Right forelimb (tissue), 1 donor: ENCODE data around the gene MYEOV.

Experiments used
- DNase-seq: peaks from one replicate; pipeline ENCODE4 v3.0.0-alpha.2; 2018

Gene MYEOV

DNA sequence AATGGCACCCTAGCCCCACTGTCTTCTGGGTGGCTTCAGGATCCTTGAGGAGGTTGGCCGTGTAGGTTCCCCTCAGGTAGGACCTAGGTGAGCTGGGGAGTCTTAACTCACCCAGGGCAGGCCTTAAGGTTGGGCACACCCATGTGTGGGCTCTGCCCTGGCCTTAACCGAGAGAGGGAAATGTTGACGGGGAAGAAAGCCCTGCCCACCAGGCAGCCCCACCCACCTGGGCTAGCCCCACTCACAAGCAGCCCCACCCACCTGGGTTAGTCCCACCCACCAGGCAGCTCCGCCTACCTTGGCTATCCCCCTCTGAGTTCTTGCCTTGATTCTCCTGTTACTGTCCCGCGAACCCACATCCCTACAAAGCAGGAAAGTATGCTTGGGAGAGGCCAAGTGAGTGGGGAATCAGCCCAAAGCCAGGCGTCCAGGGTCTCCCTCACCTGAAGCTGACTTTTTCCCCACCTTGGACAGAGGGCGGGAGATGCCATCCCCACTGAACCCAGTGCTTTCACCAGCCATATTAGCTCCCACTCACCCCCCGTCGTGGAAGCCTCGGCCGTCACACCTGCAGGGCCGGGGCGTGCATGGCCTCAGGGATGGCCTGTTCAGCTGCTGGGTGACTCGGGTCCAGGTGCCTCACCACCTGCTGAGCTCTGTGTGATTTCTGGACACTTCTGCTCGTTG is at the start of gene MYEOV:
Gene MYEOV (plus strand): TSS at position 337 of the 687 bp plus-strand sequence. CDS start 1,200 bp downstream, outside the sequence.
- no peak for DNase-seq

DNA sequence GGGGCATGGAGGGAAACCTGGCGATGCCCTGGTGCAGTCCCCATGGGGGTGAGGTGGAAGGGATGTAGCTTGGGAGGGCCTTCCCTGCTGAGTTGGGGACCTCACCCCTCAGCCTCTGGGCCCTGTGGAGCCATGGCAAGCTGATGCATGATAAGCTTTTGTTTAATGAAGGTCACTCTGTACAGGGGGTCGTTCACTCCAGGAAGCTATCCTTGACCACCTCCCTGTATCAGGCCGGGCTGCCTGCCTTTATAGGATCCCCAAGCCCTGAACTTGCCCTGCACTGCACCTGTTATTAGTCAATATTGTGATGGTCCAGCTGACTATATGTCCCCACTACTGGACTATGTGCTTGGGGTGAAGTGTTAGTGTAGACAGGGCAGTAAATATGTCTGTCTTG is 49.7 kb upstream of the MYEOV start:
- no peak for DNase-seq

DNA sequence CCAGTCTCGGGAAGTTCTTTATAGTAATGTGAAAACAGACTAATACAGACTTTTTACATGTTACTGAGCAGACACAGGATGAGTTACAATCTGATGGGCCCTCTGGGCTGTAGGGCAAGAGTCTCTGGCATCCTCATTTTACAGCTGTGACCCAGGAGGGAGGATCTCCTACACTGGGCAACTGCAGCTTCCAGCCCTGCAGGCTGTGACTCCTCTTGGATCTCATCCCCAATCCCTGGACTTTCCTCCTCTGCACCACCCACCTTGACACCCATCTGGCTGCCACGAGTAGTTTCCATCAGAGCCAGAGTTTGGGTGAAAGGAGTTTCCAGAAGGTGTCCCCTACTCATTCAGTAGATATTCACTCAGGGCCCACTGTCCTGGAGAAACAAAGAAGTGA is 48.9 kb upstream of the MYEOV start:
- DNase-seq: no peak

DNA sequence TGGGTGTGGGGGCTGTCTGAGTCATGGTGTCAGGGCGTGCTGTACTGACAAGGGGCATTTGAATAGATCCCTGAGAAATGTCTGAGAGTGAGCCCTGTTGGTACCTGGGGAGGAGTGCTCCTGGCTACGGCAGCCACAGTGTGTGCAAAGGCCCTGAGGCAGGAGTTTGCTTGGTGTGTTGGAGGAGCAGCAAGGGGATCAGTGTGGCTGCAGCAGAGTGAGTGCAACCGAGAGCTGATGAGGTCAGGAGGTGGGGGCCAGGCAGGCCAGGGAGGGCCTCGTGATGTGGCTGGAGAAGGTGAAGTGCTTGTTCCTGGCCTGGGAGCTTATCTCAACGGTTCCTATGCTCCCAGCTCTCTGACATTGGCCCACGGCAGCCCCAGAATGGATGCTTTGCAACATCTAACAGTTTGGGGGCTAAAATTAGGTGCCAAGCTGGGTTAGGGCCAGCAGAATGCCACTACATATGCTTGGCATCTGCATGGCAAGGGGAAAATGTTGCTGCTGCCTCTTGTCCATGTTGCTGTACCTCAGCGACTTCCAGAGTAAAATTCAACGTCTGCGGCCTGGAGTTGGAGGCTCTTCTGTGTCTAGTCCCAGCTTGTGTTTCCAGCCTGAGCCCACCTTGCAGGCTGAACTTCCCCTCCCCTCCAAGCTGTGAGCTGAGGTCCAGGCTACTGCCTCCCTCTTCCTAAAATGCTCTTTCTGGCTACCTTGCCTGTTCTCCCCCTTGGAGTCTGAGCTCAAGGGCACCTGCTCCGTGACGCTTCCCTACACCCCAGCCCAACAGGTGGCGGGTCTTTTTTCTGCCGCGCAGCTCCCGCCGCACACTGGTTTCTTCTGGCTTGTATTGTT is 48.2 kb upstream of the MYEOV start:
- DNase-seq: no peak

DNA sequence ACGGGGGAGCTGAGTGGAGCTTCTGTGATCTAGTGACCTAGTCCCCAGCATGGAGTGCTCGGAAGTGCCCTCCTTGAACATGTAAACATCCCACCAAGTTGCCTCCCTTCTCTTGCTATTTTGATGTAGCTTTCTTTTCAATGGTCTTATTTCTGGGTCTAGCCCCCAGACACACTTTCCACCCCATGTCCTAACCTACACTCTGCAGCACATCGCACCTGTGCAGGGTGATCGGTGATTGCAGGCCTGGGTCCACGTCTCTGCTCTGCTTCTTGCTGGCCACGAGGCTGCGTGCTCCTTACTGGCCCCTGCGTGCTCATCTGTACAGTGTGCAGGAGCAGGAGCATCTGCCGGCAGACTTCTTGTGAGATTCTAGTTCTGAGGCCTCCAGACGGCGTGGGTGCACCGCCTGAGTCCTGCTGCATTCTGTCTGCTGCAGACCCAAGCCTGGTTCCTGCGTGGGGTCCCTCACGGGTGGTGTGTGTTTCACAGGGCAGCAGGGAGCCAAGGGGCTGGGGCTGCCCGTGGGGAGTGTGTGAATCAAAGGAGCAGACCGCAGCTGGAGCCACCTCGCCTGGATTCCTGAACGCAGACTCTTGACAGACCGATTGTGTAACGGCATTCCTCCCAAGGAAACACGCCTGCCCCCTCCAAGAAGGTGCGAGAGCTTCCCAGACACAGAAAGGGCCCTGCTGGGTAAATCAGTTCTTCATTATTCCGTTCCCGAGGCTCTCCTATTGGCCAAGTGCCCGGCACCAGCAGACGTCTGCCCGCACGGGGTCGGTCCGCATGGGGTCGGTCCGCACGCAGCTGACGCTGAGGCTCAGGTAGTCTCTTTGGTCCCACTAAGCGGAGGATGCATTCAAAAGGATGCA is 44.4 kb upstream of the MYEOV start:
- no peak for DNase-seq

DNA sequence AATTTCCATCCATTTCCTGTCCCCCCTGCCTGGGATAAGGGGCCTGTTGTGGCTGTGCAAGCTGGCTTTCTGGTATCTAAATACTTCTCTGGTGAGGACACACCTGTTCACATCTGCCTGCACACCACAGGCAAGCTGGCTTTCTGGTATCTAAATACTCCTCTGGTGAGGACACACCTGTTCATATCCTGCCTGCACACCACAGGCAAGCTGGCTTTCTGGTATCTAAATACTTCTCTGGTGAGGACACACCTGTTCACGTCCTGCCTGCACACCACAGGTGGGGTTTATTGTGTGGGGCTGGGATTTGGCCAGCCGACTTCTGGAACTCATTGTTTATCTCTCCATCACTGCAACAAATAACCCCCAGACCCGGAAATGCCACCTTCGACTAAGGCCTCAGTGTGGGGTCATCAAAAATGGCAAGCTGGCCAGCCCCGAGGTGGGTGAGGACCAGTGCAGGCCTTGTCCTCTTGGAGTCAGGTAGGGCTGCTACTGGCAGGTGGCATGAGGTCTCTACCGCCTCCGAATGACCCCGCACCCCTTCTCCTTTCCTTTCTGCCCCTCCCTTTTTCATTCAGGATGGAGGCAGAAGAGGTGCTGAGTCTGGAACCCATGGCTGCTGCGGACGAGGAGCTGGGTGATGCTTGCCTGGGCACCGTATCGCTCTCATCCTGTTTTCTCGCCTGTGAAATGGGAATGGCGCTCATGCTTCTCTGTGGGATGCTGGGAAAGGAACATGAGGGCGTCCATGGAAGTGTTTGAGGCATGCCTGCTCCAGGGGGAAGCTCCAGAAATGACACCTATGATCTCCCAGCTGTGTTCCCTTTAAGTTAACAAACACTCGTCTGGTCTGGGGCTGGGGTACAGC is 43.5 kb upstream of the MYEOV start:
- no peak for DNase-seq

DNA sequence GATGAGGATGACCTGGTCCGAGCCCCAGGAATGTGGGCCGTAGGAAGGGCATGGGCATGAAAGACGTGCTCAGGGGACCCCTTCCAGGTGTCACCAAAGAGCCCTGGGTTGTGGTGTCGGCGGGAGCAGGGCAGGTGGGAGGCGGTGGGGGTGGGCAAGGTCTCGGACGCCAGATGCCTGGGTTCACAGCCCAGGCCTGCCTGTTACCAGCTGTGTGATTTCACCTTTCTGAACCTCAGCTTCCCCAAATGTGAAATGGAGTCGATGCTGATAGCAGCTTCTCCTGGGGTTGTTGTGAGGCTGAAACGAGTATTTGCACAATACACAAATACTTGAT is 42.9 kb upstream of the MYEOV start:
- no peak for DNase-seq

DNA sequence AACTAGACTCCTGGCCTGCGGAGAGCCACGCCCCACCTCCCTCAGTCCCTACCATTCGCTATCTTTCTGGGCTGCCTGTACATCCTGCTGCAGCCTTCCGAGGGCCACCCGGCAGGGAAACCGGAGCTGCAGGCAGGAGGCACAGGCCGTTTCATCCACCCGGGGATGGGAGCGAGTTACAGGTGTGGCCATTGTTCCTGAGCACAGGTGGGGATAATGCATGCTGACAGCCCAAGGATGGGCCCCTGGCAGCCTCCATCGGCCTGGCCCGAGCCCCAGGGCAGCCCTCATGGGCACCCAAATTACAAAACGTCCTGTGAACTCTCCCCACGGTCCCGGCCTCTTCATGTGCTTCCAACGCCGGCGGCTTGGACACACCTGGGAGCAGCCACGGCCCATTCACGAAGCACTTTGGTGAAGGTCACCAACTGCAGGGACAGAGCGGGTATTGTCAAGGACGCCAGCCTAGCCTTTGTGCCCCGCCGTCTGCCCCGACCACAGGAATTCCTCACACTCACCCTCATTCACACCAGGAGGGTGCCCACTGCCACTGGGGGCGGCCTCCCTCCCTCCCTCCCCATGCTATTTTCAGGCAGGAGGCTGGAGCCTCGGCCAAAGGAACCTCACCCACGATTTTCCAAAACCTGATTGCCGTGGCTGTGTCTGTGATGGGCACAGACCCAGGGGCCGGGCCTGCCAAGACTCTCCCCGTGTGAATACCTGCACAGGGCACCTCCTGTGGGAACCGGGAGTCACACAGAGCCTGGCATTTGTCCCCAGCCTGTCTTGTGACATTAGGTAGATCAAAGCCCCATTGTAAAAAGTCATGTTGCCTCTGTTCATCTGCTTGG is 42.1 kb upstream of the MYEOV start:
- no peak for DNase-seq

DNA sequence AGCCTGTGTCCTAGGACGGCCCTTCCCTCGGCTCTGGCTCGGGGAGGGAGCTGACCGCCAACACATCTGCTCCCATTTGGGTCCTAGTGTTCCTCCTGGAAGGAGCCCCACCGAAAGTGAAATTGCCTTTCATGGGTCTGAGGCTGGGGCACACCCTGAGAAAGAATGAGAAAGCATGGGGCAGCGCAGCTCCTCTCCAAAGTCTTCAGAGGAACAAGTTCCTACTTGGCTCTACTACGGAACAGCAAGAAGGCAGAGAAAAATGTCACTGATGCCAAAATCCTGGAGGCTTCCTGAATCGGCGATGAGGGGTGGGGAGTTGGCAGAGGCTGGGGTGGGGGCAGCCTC is 41.5 kb upstream of the MYEOV start:
- DNase-seq: no peak

DNA sequence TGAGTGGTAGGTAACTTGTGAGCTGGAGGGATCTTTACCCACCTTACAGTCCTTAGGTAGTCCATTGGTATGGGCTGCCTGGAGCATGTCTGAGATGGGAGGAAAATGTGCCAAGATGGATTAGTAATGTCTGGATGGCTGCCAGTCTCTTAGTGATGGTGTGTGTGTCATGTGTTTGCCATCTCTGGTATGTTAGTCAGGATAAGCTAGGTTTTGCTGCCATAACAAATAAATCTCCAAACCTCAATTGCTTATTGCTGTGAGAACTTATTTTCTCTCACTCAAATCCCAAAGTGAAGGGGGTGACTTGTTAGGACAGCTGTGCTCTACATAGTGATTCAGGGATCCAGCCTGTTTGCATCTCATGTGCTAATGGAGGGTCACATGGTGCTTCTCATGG is 40.9 kb upstream of the MYEOV start:
- no peak for DNase-seq

DNA sequence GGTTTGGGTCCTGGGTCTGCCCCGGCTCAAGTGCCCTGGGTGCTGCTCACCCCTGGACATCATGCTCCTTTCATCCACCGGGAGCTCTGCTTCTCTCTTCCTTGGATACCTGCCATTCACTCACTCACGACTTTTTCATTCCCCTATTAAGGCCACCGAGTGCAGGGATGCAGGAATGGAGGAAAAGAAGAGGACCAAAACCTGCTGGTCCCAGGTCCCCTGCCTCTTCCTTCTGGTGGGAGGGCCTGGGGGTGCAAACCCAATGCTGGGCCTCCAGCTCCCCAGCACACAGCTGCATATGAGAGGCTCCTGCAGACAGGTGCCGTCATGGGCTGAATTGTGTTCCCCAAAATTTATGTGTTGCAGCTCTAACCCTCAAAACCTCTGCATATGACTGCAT is 36.8 kb upstream of the MYEOV start:
- no peak for DNase-seq

DNA sequence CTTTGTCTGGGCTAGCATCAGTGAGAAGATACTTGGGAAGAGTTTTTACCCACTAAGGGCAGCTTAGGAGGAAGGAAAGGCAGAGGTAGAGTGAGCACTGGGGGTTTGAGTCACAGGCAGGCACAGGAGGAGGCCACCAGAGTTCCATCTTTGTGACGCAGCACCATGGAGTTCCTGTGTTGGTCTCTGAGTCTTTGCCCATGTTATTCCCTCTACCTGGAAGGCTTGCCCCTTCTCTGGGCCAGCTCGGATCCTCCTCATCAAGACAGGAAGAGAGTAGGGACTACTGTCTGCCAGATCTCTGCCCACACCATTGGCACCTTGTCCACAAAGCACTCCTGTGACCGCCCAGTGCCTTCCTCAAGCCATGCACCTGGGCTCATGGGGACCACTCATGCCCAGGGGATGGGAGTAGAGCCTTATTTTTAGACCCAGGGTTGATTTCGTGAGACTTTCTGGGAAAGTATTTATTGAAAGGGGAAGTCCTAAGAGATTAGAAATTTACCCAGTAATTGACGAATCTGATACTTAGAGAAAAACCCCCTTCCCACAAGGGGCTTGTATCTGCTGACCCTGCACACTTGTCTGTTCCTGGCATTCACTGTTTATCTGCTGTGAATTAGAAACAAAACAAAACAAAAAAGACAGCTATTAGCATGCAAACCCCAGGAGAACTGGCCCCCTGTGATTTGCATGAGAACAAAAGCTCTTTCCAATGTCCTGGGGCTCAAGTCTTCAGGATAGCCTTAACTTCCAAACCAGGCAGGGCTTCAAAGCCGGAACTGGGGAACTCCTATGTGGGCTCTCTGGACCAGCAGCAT is 35.9 kb upstream of the MYEOV start:
- no peak for DNase-seq

DNA sequence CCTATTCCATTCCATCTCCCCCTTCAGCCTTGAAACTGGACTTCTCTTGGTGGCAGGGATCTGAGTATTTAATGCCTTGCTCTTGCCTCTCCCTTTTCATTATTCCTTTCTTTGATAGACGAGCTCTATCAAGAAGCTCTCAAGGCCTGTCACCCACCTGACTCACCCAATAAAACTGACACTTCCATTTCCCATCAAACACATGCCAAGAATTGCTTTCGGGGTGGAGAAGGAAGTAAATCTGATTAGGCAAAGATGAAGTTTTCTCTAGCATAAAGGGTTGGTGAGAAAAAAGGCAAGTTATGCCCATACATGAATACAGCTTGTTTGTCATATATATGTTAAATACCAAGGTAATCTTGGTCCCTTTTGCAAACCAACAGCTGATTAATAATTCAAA is 34.9 kb upstream of the MYEOV start:
- no peak for DNase-seq

DNA sequence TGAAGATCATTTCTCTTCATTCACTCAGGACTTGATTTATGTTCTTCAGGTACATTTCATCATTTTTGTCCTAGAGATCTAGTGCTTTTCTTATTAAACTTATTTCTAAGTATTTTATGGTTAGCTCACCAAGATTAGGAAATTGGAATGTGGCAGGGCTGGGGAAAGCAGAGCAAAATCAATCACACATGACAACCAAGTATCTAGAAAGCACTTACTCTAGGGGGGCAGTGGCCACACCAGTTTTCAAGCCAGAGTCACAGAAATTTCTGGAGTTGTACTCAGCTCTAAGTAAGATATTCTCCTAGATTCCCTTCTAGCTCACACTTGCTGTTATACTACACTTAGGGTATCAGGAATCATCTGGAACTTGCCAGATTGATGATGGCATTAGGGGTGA is 33.3 kb upstream of the MYEOV start:
- no peak for DNase-seq

DNA sequence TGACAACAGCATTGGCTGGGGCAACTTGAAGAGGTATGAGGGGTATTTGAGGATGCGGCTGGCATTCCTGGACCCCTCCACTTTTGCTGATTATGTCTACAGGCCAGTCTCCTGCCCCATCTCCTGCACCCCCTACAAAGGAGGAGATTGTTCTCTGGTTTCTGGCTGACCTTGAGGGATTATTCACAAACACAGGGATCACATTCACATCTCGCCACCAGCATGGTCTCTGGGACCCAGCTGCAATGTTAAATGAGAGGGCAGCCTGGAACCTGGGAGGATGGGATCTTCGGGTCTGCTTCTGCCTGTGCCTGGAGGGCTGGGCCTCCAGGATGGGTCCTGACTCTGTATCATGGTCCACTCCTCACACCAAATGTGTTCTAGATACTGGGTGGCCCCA is 32.8 kb upstream of the MYEOV start:
- no peak for DNase-seq

DNA sequence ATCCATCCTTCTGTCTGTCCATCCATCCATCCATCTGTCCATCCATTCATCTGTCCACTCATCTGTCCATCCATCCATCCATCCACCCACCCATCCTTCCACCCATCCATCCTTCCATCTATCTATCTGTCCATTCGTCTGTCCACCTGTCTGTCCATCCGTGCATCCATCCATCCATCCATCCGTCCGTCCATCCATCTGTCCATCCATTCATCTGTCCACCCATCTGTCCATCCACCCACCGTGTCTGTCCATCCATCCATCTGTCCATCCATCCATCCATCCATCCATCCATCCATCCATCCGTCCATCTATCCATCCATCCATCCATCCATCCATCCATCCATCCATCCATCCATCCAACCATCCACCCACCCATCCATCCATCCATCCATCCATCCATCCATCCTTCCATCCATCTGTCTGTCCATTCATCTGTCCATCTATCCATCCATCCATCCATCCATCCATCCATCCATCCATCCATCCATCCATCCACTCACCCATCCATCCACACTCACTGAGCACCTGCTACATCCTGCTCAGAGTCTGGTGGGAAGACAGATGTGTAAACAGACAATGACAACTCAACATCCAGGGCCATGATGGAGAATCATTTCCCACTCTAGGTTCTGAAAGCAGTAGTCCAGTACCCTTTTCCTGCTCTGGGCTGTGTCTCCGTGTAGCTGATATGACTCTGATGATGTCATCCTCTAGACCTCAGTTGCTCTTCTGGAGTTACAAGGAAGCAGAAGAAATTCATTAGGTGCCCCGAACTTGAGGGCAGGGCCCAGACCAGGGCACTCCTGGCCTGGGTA is 30.8 kb upstream of the MYEOV start:
- no peak for DNase-seq

DNA sequence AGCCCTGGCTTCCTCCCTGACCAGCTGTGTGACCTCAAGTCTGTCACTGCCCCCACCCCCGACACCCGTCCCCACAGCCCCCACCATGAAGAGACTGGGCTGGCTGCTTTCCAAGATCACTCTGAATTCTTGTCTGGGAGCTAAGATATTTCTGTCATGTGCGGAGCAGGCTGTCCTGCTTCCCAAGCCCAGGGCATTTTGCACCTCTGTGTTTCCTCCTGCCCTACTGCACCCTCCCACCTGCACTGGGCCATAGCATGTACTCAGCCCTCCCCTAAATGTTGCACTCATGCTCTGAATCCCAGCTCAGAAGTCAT is 30.3 kb upstream of the MYEOV start:
- DNase-seq: no peak

DNA sequence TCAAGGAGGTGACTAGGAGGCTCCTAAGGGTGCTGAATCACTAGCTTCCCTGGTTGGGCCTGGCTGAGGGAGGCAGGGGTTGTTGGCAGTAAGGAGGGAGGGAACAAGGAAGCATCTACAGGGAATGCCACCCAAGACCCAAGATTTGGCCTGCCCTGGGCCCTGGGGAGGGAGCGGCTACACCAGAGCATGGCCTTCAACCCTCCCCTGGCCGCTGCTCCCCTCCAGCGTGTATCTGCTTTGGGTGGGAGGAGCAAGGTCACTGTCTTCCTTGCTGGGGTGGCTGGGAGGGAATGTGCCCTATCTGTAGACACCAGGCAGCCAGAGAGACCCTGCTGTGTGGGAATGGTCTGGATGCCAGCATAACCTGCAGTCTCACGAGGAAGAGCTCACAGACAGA is 29.5 kb upstream of the MYEOV start:
- no peak for DNase-seq

DNA sequence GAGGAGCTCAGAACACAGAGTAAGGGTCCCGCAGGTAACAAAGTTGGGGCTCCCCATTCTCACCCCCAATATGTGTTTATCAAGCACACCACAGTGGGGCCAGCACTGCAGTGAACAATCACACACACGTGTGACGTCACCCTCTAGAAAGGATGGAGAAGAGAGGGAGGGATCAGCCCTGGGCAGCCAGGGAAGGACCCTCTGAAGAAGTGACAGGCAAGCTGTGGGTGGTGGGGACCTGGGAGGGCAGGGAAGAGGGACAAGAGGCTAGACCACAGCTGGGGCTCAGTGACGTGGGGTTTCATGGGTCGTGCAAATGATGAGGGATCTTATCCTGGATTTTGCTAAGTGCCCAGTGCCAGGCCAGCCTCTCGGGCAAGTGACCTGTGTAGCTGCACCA is 28.7 kb upstream of the MYEOV start:
- DNase-seq: no peak

DNA sequence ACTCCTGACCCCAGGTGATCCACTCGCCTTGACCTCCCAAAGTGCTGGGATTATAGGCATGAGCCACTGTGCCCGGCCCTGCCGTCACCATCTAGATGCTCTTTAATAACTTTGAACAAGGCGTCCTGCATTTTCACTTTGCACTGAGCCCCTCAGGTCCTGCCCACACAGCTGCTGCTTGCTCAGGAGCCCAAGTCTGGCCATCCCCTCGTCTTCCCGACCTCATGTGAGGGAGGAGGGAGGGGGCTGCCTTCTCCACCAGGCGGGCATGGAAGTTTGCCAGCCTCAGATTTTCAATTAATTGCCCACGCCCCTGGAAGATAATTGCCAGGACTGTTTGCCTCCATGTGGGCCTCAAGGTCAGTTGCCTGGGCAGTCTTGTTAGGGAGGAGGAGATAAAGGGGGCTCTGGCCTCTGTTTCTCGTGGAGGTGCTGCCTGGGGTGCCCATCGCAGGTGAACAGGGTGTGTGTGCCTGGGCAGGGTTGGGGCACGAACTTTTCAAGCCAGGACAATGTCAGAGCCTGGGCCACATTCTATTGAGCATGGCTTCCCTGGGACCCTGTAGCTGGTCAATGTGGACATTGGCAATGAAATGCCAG is 27.9 kb upstream of the MYEOV start:
- DNase-seq: no peak
